ENCODE measurements around the gene PCDH12. TPM values are rescaled to one million over a fixed set of nuclear protein-coding genes. Genes with fewer than 3 reads are reported as not detected.

Gene PCDH12
- polyA plus RNA-seq, 1 of the 3 experiments (the other 2 are of a cell fraction), result 0.02 TPM

GRCh38 chr5:141944076-141944475 lies 13.9 kb downstream of the PCDH12 start:
- DNase-seq, result no peak
- no peak overlapping the region for H3K27ac ChIP-seq (ENCODE audit: low read depth in 2 of 2, low read length in 1 of 2)
- H3K27me3 ChIP-seq (ENCODE audit: insufficient read depth), result no peaks in the 10 kb centered on the region
- peaks cover 0 to 11% of the 10 kb centered on the region in 2 experiments for H3K36me3 ChIP-seq (replicated peaks in 1 of 2; ENCODE audit: control insufficient read depth in 1 of 2, insufficient read depth in 2 of 2, low read length in 1 of 2)
- H3K4me3 ChIP-seq (ENCODE audit: low read depth in 2 of 2, low read length in 1 of 2), result no peak overlapping the region
- no peak overlapping the region for H2AFZ ChIP-seq (ENCODE audit: low read depth)
- H3F3A ChIP-seq (replicated peaks; ENCODE audit: insufficient read depth), result no peaks in the 10 kb centered on the region
- TF ChIP-seq, protein P1, sequence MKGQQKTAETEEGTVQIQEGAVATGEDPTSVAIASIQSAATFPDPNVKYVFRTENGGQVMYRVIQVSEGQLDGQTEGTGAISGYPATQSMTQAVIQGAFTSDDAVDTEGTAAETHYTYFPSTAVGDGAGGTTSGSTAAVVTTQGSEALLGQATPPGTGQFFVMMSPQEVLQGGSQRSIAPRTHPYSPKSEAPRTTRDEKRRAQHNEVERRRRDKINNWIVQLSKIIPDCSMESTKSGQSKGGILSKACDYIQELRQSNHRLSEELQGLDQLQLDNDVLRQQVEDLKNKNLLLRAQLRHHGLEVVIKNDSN (IDR thresholded peaks at IDR 0.05; ENCODE audit: borderline replicate concordance, low read depth), result no peak
- TF ChIP-seq GABPA (IDR thresholded peaks at IDR 0.05; ENCODE audit: low read depth) (no peak), JUND (IDR thresholded peaks at IDR 0.05) (no peak), ZBTB33 (IDR thresholded peaks at IDR 0.05; ENCODE audit: borderline replicate concordance, low read depth) (no peak), FOXM1 (IDR thresholded peaks at IDR 0.05; ENCODE audit: low read depth) (no peak), USF2 (IDR thresholded peaks at IDR 0.05; ENCODE audit: borderline replicate concordance, low read depth, low read length) (no peak)
- 95% methylated on average over 9 of the region's 9 CpGs for WGBS (ENCODE audit: low lambda C conversion rate)
- no peak overlapping the region for H3K9ac ChIP-seq
- peaks cover 0 to 15% of the 10 kb centered on the region in 2 experiments; a peak in 1 of 4 replicates for H3K4me1 ChIP-seq (ENCODE audit: control insufficient read depth in 1 of 2, insufficient read depth in 2 of 2, low read depth in 1 of 2, low read length in 1 of 2)
- POLR2A ChIA-PET, result interaction anchor here (1.5 kb wide), 1 partner anchor 20 kb away, joined by 6 read pairs; the partner anchor contains the start of gene DELE1
- CTCF ChIA-PET, result interaction anchor here (0.6 to 20.3 kb wide), 11 partner anchors 15 to 377 kb away, joined by 3 to 256 read pairs (median 4); partner anchors contain the start of genes DELE1, PCDH12 and RNF14
- no peak overlapping the region for H3K4me2 ChIP-seq
- H3K9me2 ChIP-seq, result no peaks in the 10 kb centered on the region
- H3K79me2 ChIP-seq (ENCODE audit: insufficient read depth), result no peaks in the 10 kb centered on the region
- no peaks in the 10 kb centered on the region for H3K9me3 ChIP-seq
- no peaks in the 10 kb centered on the region for H4K20me1 ChIP-seq (ENCODE audit: insufficient read depth)

DNA sequence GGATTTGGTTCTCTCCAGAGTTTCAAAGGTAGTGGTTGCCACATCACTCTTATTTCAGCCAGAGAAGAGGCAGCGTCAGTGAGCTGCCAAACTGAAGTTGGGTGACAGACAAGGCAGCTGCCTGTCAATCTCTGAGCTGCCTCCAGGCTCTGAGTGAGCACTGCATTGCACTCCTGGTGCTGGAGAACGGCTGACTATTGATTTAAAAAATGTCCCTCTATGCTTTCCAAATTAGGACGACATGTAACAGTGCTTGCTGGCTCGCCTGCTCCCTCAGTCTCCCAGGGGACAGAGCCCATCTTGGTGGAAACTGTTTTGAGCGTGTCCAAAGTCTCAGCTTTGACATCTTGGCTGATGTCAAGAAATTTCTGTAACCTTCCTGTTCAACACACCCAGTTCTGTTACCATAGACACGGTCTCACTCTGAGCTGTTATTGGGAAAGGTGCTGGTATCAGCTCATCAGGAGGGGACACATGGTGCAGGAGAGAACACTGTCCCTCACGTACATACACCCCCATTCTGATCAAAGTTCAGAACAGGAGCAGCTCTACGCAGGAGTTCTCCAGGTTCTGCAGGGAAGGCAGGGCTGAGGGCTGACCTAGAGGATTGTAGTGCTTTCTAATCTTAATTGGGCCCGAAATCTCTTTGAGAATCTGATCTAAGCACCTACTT lies 15.7 kb downstream of the PCDH12 start:
- no peak overlapping the region for H2AFZ ChIP-seq (ENCODE audit: low read depth)
- DNase-seq, result no peak
- CTCF ChIA-PET, result interaction anchor here (0.5 to 20.3 kb wide), 9 partner anchors 9 to 351 kb away, joined by 3 to 256 read pairs (median 5); partner anchors contain the start of genes PCDH12 and RNF14
- no peaks in the 10 kb centered on the region for H4K20me1 ChIP-seq (ENCODE audit: insufficient read depth)
- H3K79me2 ChIP-seq (ENCODE audit: insufficient read depth), result no peaks in the 10 kb centered on the region
- no peaks in the 10 kb centered on the region for H3K27me3 ChIP-seq (ENCODE audit: insufficient read depth)
- H3K9ac ChIP-seq, result no peak overlapping the region
- POLR2A ChIA-PET, result interaction anchor here (1.1 to 1.5 kb wide), 3 partner anchors 13 to 250 kb away, joined by 3 to 4 read pairs (median 3); no protein-coding TSS in a partner anchor
- TF ChIP-seq POLR2AphosphoS5 (IDR thresholded peaks at IDR 0.05; ENCODE audit: low read depth, low read length) (no peak), FOSL2 (IDR thresholded peaks at IDR 0.05; ENCODE audit: borderline replicate concordance, low read depth) (no peak), GABPA (IDR thresholded peaks at IDR 0.05; ENCODE audit: low read depth) (no peak), RAD21 (IDR thresholded peaks at IDR 0.05; ENCODE audit: low read length) (no peak), TAF1 (IDR thresholded peaks at IDR 0.05; ENCODE audit: borderline replicate concordance, low read depth, low read length) (no peak), ELF1 (IDR thresholded peaks at IDR 0.05) (no peak), FOXM1 (IDR thresholded peaks at IDR 0.05; ENCODE audit: low read depth) (no peak), USF2 (IDR thresholded peaks at IDR 0.05; ENCODE audit: borderline replicate concordance, low read depth, low read length) (no peak), RFX5 (IDR thresholded peaks at IDR 0.05; ENCODE audit: low read length) (no peak)
- TF ChIP-seq, protein P2, sequence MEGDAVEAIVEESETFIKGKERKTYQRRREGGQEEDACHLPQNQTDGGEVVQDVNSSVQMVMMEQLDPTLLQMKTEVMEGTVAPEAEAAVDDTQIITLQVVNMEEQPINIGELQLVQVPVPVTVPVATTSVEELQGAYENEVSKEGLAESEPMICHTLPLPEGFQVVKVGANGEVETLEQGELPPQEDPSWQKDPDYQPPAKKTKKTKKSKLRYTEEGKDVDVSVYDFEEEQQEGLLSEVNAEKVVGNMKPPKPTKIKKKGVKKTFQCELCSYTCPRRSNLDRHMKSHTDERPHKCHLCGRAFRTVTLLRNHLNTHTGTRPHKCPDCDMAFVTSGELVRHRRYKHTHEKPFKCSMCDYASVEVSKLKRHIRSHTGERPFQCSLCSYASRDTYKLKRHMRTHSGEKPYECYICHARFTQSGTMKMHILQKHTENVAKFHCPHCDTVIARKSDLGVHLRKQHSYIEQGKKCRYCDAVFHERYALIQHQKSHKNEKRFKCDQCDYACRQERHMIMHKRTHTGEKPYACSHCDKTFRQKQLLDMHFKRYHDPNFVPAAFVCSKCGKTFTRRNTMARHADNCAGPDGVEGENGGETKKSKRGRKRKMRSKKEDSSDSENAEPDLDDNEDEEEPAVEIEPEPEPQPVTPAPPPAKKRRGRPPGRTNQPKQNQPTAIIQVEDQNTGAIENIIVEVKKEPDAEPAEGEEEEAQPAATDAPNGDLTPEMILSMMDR (IDR thresholded peaks at IDR 0.05), result no peak
- TF ChIP-seq, protein P3, sequence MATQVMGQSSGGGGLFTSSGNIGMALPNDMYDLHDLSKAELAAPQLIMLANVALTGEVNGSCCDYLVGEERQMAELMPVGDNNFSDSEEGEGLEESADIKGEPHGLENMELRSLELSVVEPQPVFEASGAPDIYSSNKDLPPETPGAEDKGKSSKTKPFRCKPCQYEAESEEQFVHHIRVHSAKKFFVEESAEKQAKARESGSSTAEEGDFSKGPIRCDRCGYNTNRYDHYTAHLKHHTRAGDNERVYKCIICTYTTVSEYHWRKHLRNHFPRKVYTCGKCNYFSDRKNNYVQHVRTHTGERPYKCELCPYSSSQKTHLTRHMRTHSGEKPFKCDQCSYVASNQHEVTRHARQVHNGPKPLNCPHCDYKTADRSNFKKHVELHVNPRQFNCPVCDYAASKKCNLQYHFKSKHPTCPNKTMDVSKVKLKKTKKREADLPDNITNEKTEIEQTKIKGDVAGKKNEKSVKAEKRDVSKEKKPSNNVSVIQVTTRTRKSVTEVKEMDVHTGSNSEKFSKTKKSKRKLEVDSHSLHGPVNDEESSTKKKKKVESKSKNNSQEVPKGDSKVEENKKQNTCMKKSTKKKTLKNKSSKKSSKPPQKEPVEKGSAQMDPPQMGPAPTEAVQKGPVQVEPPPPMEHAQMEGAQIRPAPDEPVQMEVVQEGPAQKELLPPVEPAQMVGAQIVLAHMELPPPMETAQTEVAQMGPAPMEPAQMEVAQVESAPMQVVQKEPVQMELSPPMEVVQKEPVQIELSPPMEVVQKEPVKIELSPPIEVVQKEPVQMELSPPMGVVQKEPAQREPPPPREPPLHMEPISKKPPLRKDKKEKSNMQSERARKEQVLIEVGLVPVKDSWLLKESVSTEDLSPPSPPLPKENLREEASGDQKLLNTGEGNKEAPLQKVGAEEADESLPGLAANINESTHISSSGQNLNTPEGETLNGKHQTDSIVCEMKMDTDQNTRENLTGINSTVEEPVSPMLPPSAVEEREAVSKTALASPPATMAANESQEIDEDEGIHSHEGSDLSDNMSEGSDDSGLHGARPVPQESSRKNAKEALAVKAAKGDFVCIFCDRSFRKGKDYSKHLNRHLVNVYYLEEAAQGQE (IDR thresholded peaks at IDR 0.05; ENCODE audit: low read depth, low read length), result no peak
- H3K27ac ChIP-seq (ENCODE audit: low read depth in 2 of 2, low read length in 1 of 2), result no peak overlapping the region
- no peaks in the 10 kb centered on the region for H3K9me3 ChIP-seq
- H3K4me3 ChIP-seq (ENCODE audit: low read depth in 2 of 2, low read length in 1 of 2), result no peak overlapping the region
- peaks cover 0 to 15% of the 10 kb centered on the region in 2 experiments; a peak in 1 of 4 replicates for H3K4me1 ChIP-seq (ENCODE audit: control insufficient read depth in 1 of 2, insufficient read depth in 2 of 2, low read depth in 1 of 2, low read length in 1 of 2)
- H3K36me3 ChIP-seq (replicated peaks in 1 of 2; ENCODE audit: control insufficient read depth in 1 of 2, insufficient read depth in 2 of 2, low read length in 1 of 2), result peaks cover 0 to 21% of the 10 kb centered on the region in 2 experiments
- no peak overlapping the region for H3K4me2 ChIP-seq
- WGBS (ENCODE audit: low lambda C conversion rate), result 97% methylated on average over 7 of the region's 9 CpGs
- H3F3A ChIP-seq (replicated peaks; ENCODE audit: insufficient read depth), result no peaks in the 10 kb centered on the region
- H3K9me2 ChIP-seq, result no peaks in the 10 kb centered on the region

Data from SK-N-SH (cell line).